Lung microvascular endothelial cell (primary cell): Measurements from ENCODE around the gene PSMB7. TPM values are rescaled to one million over a fixed set of nuclear protein-coding genes. Genes with fewer than 3 reads are reported as not detected.

Experiments
- DNase-seq, 2 donors: peaks; one replicate each; pipeline versions ENCODE4 v3.0.0 to v3.0.0-alpha.2; 2010; ENCODE audit warnings: low read depth in 2 of 2
- total RNA-seq: library from RNA; depleted of rRNA; stranded (reverse); fragments of >200 nt; gene quantifications from 2 replicates; pipeline ENCODE4 v1.2.1, GENCODE V29; 2014

PSMB7 gene
- total RNA-seq, 1 donor from 2014 or later = 159 TPM

DNA sequence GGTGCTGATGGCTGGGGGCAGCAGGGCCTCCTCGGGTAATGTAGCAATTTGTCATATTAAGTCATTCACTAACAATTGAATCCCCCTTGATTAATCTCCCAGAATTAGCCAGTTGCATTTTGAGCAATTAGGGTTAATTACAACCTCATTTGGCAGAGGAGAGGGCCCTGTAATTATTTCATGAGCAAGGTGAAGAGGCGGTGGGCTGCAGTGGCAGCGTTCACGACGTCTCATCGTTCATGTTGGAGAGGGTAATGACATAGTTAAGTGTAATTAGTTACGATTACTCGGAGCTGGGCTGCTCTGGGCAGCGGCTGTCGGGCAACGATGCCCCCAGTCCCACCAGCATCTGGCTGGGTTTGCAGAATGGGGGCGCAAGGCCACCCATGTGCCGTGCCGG is 111.5 kb downstream of the PSMB7 start:
- DNase-seq = no peak

Other genes with a start within 250 kb of the PSMB7 start
- gene NEK6, start 157.5 kb downstream of the PSMB7 start, total RNA-seq = 14.6 and 20.6 TPM in 2 replicates
- gene ADGRD2, start 35.0 kb upstream of the PSMB7 start, total RNA-seq = not detected in 2 replicates
- not detected in 2 replicates for gene NR5A1, start 92.0 kb upstream of the PSMB7 start, total RNA-seq